H1 (cell line): ENCODE measurements around the gene MGMT.

Source experiments
- CHD1 ChIP-seq: IDR thresholded peaks from 2 replicates; pipeline ENCODE4 v1.6.1; 2012; ENCODE audit warnings: low read depth, low read length, improper control_type of control experiment
- HDAC2 ChIP-seq, 2 experiments: fragments of 300-600 bp in 1 of 2; sonication (generic) in 1 of 2; IDR thresholded peaks; 2 replicates each; pipeline ENCODE4 v1.6.1; 2011 to 2012; ENCODE audit warnings: low read depth in 2 of 2, low read length in 2 of 2, mild to moderate bottlenecking in 2 of 2, moderate library complexity in 2 of 2, borderline replicate concordance in 1 of 2, inconsistent platforms in 1 of 2
- MAFK ChIP-seq: IDR thresholded peaks from 2 replicates; pipeline ENCODE4 v1.6.1; 2012; ENCODE audit warnings: low read depth, mild to moderate bottlenecking, improper control_type of control experiment, low read length
- POLR2A ChIP-seq, 2 experiments: IDR thresholded peaks; 1 replicate in 1 of 2; 2 replicates in 1 of 2; pipeline ENCODE4 v1.6.1; 2011; ENCODE audit warnings: low read depth in 2 of 2, low read length in 2 of 2, mild to moderate bottlenecking in 2 of 2; ENCODE audit errors: control extremely low read depth in 1 of 2
- RXRA ChIP-seq: IDR thresholded peaks from 2 replicates; pipeline ENCODE4 v1.6.1; 2011; ENCODE audit warnings: low read depth, mild to moderate bottlenecking, low read length, moderate library complexity; ENCODE audit not compliant: insufficient read depth
- SIN3A ChIP-seq, 2 experiments: IDR thresholded peaks in 1 of 2; conservative IDR thresholded peaks in 1 of 2; 2 replicates each; pipeline ENCODE4 v1.6.1; 2011 to 2012; ENCODE audit warnings: low read length in 2 of 2, improper control_type of control experiment in 1 of 2, low read depth in 1 of 2, mild to moderate bottlenecking in 1 of 2
- YY1 ChIP-seq: IDR thresholded peaks from 2 replicates; pipeline ENCODE4 v1.6.1; 2011; ENCODE audit warnings: low read depth, mild to moderate bottlenecking, low read length
- TF ChIP-seq, protein P1 (sequence below): IDR thresholded peaks from 2 replicates; pipeline ENCODE4 v1.6.1; 2012; ENCODE audit warnings: inconsistent platforms
- TF ChIP-seq, protein P2 (sequence below), 3 experiments: IDR thresholded peaks; 1 replicate in 2 of 3; 2 replicates in 1 of 3; pipeline versions ENCODE4 v1.5.1 to v1.6.1; 2011; ENCODE audit warnings: low read length in 3 of 3, mild to moderate bottlenecking in 3 of 3, inconsistent platforms in 2 of 3, low read depth in 1 of 3, moderate library complexity in 1 of 3; ENCODE audit not compliant: insufficient read depth in 1 of 3; ENCODE audit errors: control extremely low read depth in 1 of 3
- TF ChIP-seq, protein P3 (sequence below): IDR thresholded peaks from 2 replicates; pipeline ENCODE4 v1.6.1; 2012; ENCODE audit warnings: inconsistent platforms

DNA sequence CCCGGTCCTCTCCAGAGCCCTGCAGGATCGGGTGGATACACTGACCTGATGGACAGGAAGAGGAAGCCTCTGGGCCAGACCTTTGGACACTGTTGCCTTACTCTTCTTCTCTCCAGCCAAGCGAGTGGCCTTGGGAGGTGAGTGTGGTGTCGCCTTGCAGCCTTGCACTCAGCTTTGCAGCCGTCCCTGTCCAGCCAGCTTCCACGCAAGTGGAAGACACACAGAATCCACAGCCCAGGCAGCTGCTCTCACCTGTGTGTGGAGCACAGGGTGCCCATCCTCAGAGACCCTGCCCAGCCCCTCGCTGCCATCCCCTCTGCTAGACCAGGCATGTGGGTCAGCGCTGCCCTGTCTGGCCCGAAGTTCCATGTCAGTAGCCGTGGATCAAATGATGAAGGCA is 258.0 kb downstream of the MGMT start:
- TF ChIP-seq SIN3A (conservative IDR thresholded peaks at IDR 0.05 in 1 of 2, IDR thresholded peaks at IDR 0.05 in 1 of 2; ENCODE audit: low read depth in 1 of 2, low read length in 2 of 2) (no peak), POLR2A (IDR thresholded peaks at IDR 0.05; ENCODE audit: control extremely low read depth in 1 of 2, low read depth in 2 of 2, low read length in 2 of 2) (no peak), RXRA (no peak), CHD1 (no peak), HDAC2 (IDR thresholded peaks at IDR 0.05; ENCODE audit: borderline replicate concordance in 1 of 2, low read depth in 2 of 2, low read length in 2 of 2) (no peak), MAFK (no peak), YY1 (no peak)
- TF ChIP-seq, protein P1, sequence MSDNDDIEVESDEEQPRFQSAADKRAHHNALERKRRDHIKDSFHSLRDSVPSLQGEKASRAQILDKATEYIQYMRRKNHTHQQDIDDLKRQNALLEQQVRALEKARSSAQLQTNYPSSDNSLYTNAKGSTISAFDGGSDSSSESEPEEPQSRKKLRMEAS, result no peak
- TF ChIP-seq, protein P2, sequence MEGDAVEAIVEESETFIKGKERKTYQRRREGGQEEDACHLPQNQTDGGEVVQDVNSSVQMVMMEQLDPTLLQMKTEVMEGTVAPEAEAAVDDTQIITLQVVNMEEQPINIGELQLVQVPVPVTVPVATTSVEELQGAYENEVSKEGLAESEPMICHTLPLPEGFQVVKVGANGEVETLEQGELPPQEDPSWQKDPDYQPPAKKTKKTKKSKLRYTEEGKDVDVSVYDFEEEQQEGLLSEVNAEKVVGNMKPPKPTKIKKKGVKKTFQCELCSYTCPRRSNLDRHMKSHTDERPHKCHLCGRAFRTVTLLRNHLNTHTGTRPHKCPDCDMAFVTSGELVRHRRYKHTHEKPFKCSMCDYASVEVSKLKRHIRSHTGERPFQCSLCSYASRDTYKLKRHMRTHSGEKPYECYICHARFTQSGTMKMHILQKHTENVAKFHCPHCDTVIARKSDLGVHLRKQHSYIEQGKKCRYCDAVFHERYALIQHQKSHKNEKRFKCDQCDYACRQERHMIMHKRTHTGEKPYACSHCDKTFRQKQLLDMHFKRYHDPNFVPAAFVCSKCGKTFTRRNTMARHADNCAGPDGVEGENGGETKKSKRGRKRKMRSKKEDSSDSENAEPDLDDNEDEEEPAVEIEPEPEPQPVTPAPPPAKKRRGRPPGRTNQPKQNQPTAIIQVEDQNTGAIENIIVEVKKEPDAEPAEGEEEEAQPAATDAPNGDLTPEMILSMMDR (IDR thresholded peaks at IDR 0.05; ENCODE audit: control extremely low read depth in 1 of 3, insufficient read depth in 1 of 3, low read depth in 1 of 3, low read length in 3 of 3), result no peak
- TF ChIP-seq, protein P3, sequence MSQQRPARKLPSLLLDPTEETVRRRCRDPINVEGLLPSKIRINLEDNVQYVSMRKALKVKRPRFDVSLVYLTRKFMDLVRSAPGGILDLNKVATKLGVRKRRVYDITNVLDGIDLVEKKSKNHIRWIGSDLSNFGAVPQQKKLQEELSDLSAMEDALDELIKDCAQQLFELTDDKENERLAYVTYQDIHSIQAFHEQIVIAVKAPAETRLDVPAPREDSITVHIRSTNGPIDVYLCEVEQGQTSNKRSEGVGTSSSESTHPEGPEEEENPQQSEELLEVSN, result no peak
